ENCODE measurements around the gene IL18RAP. TPM values are rescaled to one million over a fixed set of nuclear protein-coding genes. Genes with fewer than 3 reads are reported as not detected.

IL18RAP gene
- not detected in 3 replicates for total RNA-seq
- long read RNA-seq, result 0 reads

DNA sequence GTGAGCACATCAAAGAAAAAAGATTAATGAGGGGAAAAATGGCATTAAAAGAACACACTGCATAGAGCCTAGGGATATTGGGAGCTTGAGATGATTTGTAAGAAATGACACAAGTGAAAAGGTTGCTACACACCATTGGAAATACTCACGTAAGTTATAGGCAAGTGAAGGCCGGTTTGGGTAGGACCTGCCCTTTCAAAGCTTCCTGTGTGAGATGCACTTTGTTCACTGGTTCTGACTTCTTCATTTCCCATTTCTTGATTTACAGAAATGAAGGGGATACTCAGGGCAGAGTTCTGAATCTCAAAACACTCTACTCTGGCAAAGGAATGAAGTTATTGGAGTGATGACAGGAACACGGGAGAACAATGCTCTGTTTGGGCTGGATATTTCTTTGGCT, at the start of gene IL18RAP:
IL18RAP (plus strand) TSS at position 251 of the 400 bp plus-strand sequence; CDS start at position 369, 118 bp downstream.
- Mint-ChIP-seq H3K4me1 (ENCODE audit: low read depth) (no peaks in the 10 kb centered on the region), H3K36me3 (ENCODE audit: low read depth) (no peaks in the 10 kb centered on the region), H3K9me3 (ENCODE audit: low read depth) (peaks cover 4% of the 10 kb centered on the region), H3K27me3 (ENCODE audit: low read depth) (peaks cover 49% of the 10 kb centered on the region), H3K27ac (ENCODE audit: unreplicated experiment) (no peak within 1 kb of the TSS), H3K4me3 (ENCODE audit: unreplicated experiment) (no peak within 1 kb of the TSS)
- no peak for DNase-seq (ENCODE audit: low spot score)
- TF ChIP-seq, protein P1, sequence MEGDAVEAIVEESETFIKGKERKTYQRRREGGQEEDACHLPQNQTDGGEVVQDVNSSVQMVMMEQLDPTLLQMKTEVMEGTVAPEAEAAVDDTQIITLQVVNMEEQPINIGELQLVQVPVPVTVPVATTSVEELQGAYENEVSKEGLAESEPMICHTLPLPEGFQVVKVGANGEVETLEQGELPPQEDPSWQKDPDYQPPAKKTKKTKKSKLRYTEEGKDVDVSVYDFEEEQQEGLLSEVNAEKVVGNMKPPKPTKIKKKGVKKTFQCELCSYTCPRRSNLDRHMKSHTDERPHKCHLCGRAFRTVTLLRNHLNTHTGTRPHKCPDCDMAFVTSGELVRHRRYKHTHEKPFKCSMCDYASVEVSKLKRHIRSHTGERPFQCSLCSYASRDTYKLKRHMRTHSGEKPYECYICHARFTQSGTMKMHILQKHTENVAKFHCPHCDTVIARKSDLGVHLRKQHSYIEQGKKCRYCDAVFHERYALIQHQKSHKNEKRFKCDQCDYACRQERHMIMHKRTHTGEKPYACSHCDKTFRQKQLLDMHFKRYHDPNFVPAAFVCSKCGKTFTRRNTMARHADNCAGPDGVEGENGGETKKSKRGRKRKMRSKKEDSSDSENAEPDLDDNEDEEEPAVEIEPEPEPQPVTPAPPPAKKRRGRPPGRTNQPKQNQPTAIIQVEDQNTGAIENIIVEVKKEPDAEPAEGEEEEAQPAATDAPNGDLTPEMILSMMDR (IDR thresholded peaks at IDR 0.05), result no peak

DNA sequence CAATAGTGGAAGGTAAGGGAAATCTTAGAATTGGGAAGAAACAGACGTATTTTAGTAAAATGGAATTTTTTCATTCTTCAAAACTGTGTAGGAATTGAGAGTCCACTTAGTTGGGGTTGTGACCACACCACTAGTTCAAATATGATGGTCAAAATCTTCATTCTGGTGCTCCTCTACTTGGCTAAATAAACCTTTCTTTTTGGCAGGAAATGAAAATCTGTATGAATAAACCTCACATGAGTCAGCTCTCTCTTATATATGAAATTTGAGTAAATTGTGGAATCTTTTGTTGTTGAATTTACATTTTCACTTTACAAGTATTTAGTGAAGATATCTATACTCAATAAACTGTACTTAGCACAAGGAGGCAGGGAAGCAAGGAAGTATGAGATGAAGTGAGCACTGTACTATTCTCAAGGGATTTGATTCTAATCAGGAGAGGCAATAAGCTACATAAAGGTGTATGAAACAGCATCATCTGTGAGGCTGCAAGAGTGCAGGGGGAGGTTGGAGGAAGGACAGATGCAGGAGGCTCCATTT, 46.8 kb upstream of the IL18RAP start:
- TF ChIP-seq, protein P1 (IDR thresholded peaks at IDR 0.05), result no peak
- no peak for DNase-seq (ENCODE audit: low spot score)
- Mint-ChIP-seq H3K27me3 (ENCODE audit: low read depth) (peaks cover 15% of the 10 kb centered on the region), H3K27ac (ENCODE audit: unreplicated experiment) (no peak overlapping the region), H3K4me1 (ENCODE audit: low read depth) (no peaks in the 10 kb centered on the region), H3K36me3 (ENCODE audit: low read depth) (no peaks in the 10 kb centered on the region), H3K9me3 (ENCODE audit: low read depth) (peaks cover 7% of the 10 kb centered on the region), H3K4me3 (ENCODE audit: unreplicated experiment) (no peak overlapping the region)

DNA sequence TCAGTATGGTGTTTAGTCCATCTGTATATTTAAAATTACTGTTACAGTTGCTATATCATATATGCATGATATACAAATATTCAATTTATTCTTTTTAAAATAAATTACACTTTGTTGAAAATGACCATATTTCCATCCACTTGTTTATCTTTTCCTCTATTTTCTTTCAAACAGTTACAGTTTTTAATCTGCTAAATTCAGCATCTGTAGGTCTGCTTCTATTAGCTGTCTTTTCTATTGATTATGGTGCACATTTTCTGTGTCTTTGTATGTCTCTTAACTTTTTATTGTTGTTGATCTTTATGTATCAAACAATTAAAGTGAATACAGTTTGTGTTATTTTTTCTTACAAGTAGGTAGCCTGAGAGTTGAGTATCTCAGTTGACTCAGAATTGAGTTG, 39.2 kb upstream of the IL18RAP start:
- peaks cover 20% of the 10 kb centered on the region for H3K9me3 Mint-ChIP-seq (ENCODE audit: low read depth)
- DNase-seq (ENCODE audit: low spot score), result no peak
- peaks cover 11% of the 10 kb centered on the region for H3K27me3 Mint-ChIP-seq (ENCODE audit: low read depth)
- no peaks in the 10 kb centered on the region for H3K36me3 Mint-ChIP-seq (ENCODE audit: low read depth)
- no peaks in the 10 kb centered on the region for H3K4me1 Mint-ChIP-seq (ENCODE audit: low read depth)
- TF ChIP-seq, protein P1 (IDR thresholded peaks at IDR 0.05), result no peak
- no peak overlapping the region for H3K27ac Mint-ChIP-seq (ENCODE audit: unreplicated experiment)
- no peak overlapping the region for H3K4me3 Mint-ChIP-seq (ENCODE audit: unreplicated experiment)

DNA sequence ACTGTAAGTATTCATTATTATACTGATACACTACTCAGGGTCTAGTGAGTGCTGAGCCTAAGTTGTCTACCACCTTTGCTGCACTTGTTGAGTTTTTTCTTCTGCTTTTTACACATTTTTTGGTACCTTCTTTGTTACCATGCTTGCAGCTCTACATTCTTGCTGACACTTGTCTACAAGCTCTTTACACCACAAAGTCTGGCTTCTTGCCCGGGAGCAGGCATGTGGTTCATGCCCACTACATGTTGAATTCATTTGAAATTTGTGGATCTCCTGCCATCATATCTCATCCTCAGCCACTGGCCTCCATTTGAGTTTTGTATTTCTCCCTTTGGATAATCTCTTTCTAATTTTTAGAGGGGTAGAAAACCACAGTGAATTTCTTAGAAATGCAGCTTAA, 37.4 kb upstream of the IL18RAP start:
- DNase-seq (ENCODE audit: low spot score), result no peak
- H3K4me1 Mint-ChIP-seq (ENCODE audit: low read depth), result peaks cover 3% of the 10 kb centered on the region
- H3K27me3 Mint-ChIP-seq (ENCODE audit: low read depth), result peaks cover 10% of the 10 kb centered on the region
- TF ChIP-seq, protein P1 (IDR thresholded peaks at IDR 0.05), result no peak
- H3K9me3 Mint-ChIP-seq (ENCODE audit: low read depth), result peaks cover 20% of the 10 kb centered on the region
- no peaks in the 10 kb centered on the region for H3K36me3 Mint-ChIP-seq (ENCODE audit: low read depth)
- no peak overlapping the region for H3K4me3 Mint-ChIP-seq (ENCODE audit: unreplicated experiment)
- H3K27ac Mint-ChIP-seq (ENCODE audit: unreplicated experiment), result no peak overlapping the region

DNA sequence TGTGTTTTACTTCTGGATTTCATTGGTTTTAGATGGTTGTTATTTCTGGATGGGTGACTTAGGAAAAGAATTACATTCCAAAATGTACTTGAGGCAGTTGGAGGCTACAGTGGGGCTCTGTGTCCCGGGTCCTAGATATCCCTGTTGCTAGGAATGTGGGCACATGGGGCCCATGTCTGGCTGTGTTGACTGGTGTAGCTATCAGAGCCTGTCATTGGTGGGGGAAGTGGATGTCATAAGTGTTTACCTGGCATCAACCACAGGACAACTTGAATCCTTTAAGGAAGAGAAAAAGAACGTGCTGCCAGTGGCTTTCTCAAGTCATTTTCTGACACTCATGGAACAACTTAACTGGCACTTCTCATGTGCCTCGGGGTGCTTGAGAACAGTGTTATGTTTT, 37.0 kb upstream of the IL18RAP start:
- Mint-ChIP-seq H3K27ac (ENCODE audit: unreplicated experiment) (no peak overlapping the region), H3K4me1 (ENCODE audit: low read depth) (peaks cover 3% of the 10 kb centered on the region), H3K9me3 (ENCODE audit: low read depth) (peaks cover 20% of the 10 kb centered on the region), H3K27me3 (ENCODE audit: low read depth) (peaks cover 9% of the 10 kb centered on the region), H3K4me3 (ENCODE audit: unreplicated experiment) (no peak overlapping the region), H3K36me3 (ENCODE audit: low read depth) (no peaks in the 10 kb centered on the region)
- TF ChIP-seq, protein P1 (IDR thresholded peaks at IDR 0.05), result no peak
- DNase-seq (ENCODE audit: low spot score), result no peak

Data from chondrocyte (in vitro differentiated cells).